Endothelial cell of umbilical vein (primary cell): Measurements from ENCODE around the gene SNX12. TPM values are rescaled to one million over a fixed set of nuclear protein-coding genes. Genes with fewer than 3 reads are reported as not detected.

ENCODE experiments used
- BruUV-seq: library from RNA; stranded (reverse); fragments of 400-500 nt; replicated peaks from 2 replicates; lab custom pipeline; 2021; lab: Mats Ljungman, UMichigan
- CTCF ChIA-PET: fragments of 300-600, 350-600 bp; sonication (Branson Sonifier 250); formaldehyde crosslinking; loops from one replicate; lab custom pipeline; 2021; ENCODE audit warnings: antibody characterized with exemption, inconsistent platforms; lab: Charles Lee
- POLR2A ChIA-PET: fragments of 300-600, 350-600 bp; sonication (Branson Sonifier 250); formaldehyde crosslinking; loops from one replicate; lab custom pipeline; 2021; ENCODE audit warnings: antibody characterized with exemption, inconsistent platforms; lab: Charles Lee
- DNase-seq: peaks from one replicate; pipeline ENCODE4 v3.0.0-alpha.2; 2011; ENCODE audit warnings: low read depth, low spot score
- FAIRE-seq: peaks from 2 replicates; lab custom pipeline; 2011; peaks lifted over from hg19 to GRCh38; lab: Jason Lieb, UNC
- H2AFZ ChIP-seq: 2 replicates; pipeline ENCODE4 v1.6.0; 2012; ENCODE audit warnings: low read depth, low read length, control low read depth, inconsistent platforms
- H3K27ac ChIP-seq: 2 replicates; pipeline ENCODE4 v1.5.1; 2011; ENCODE audit warnings: low read depth, mild to moderate bottlenecking, control low read depth, low read length, moderate library complexity; ENCODE audit not compliant: insufficient read depth
- H3K27me3 ChIP-seq, 2 experiments: 2 replicates each; pipeline versions ENCODE4 v1.6.0 to v1.6.1; 2011; ENCODE audit warnings: low read length in 2 of 2, mixed read lengths in 1 of 2; ENCODE audit not compliant: control insufficient read depth in 2 of 2, insufficient read depth in 2 of 2
- H3K36me3 ChIP-seq, 2 experiments: 2 replicates in 1 of 2; 3 replicates in 1 of 2; pipeline ENCODE4 v1.5.1; 2011; ENCODE audit warnings: low read length in 2 of 2, mild to moderate bottlenecking in 1 of 2, moderate library complexity in 1 of 2; ENCODE audit not compliant: control insufficient read depth in 2 of 2, insufficient read depth in 2 of 2; ENCODE audit errors: extremely low read depth in 1 of 2
- H3K4me1 ChIP-seq: 3 replicates; pipeline ENCODE4 v1.5.1; 2011; ENCODE audit warnings: mild to moderate bottlenecking, low read length; ENCODE audit not compliant: control insufficient read depth, insufficient read depth; ENCODE audit errors: extremely low read depth
- H3K4me2 ChIP-seq: 2 replicates; pipeline ENCODE4 v1.6.1; 2011; ENCODE audit warnings: low read length, control low read depth, mixed read lengths; ENCODE audit not compliant: insufficient read depth
- H3K4me3 ChIP-seq, 3 experiments: fragments of 200-600 bp in 1 of 3; sonication (generic), shearing (Covaris generic) in 1 of 3; replicated peaks in 1 of 3; 2 replicates each; pipeline ENCODE4 v1.5.1; 2011 to 2016; ENCODE audit warnings: control low read depth in 3 of 3, low read length in 3 of 3, mild to moderate bottlenecking in 2 of 3, inconsistent platforms in 1 of 3, low read depth in 1 of 3, moderate library complexity in 1 of 3; ENCODE audit not compliant: insufficient read depth in 1 of 3
- H3K79me2 ChIP-seq: 2 replicates; pipeline ENCODE4 v1.6.0; 2012; ENCODE audit warnings: low read length, inconsistent platforms; ENCODE audit not compliant: control insufficient read depth, insufficient read depth
- H3K9ac ChIP-seq: replicated peaks from 2 replicates; pipeline ENCODE3; 2011; ENCODE audit warnings: low read length, control low read depth; ENCODE audit not compliant: insufficient read depth; ENCODE audit errors: extremely low read depth
- H3K9me1 ChIP-seq: replicated peaks from 3 replicates; pipeline ENCODE4 v1.6.0; 2011; ENCODE audit warnings: mild to moderate bottlenecking, low read length; ENCODE audit not compliant: control insufficient read depth, insufficient read depth; ENCODE audit errors: extremely low read depth
- H3K9me3 ChIP-seq: replicated peaks from 2 replicates; pipeline ENCODE4 v1.5.1; 2012; ENCODE audit warnings: low read length, inconsistent platforms; ENCODE audit not compliant: control insufficient read depth, insufficient read depth
- H4K20me1 ChIP-seq: replicated peaks from 2 replicates; pipeline ENCODE3; 2011; ENCODE audit warnings: mild to moderate bottlenecking, low read length; ENCODE audit not compliant: control insufficient read depth, insufficient read depth; ENCODE audit errors: extremely low read depth
- CTCF ChIP-seq, 2 donors: IDR thresholded peaks; 1 replicate in 1 of 2; 2 replicates in 1 of 2; pipeline ENCODE4 v1.5.1; 2011; ENCODE audit warnings: low read length in 2 of 2, mild to moderate bottlenecking in 2 of 2, moderate library complexity in 2 of 2, control low read depth in 1 of 2, inconsistent platforms in 1 of 2, low read depth in 1 of 2; ENCODE audit not compliant: insufficient read depth in 1 of 2; ENCODE audit errors: extremely low read depth in 1 of 2
- EZH2 ChIP-seq: IDR thresholded peaks from 2 replicates; pipeline ENCODE4 v1.6.1; 2012; ENCODE audit warnings: borderline replicate concordance, low read depth, mild to moderate bottlenecking, moderate library complexity, low read length, inconsistent platforms; ENCODE audit not compliant: severe bottlenecking
- FOS ChIP-seq: IDR thresholded peaks from 2 replicates; pipeline ENCODE4 v1.6.1; 2011; ENCODE audit warnings: mild to moderate bottlenecking, low read length, moderate library complexity, borderline replicate concordance; ENCODE audit not compliant: insufficient read depth
- GATA2 ChIP-seq: IDR thresholded peaks from 2 replicates; pipeline ENCODE4 v1.7.0; 2011; ENCODE audit warnings: low read depth, mild to moderate bottlenecking, moderate library complexity, mixed read lengths, low read length; ENCODE audit not compliant: insufficient read length, insufficient read depth
- JUN ChIP-seq: IDR thresholded peaks from 2 replicates; pipeline ENCODE4 v1.6.1; 2011; ENCODE audit warnings: borderline replicate concordance, low read depth; ENCODE audit not compliant: insufficient read length, insufficient read depth
- MYC ChIP-seq: IDR thresholded peaks from one replicate; pipeline ENCODE4 v1.6.1; 2011; ENCODE audit warnings: mild to moderate bottlenecking, low read depth, low read length
- POLR2A ChIP-seq: IDR thresholded peaks from 2 replicates; pipeline ENCODE4 v1.6.1; 2012; ENCODE audit warnings: low read depth, mild to moderate bottlenecking, control low read depth, low read length
- POLR2AphosphoS5 ChIP-seq: IDR thresholded peaks from 2 replicates; pipeline ENCODE4 v1.6.1; 2012; ENCODE audit warnings: low read depth, mild to moderate bottlenecking, control low read depth, low read length, moderate library complexity; ENCODE audit not compliant: insufficient read depth
- dilution Hi-C: fragments of 300-500 bp; cut with MboI; formaldehyde crosslinking; loops from one replicate; pipeline ENCODE4 v1.15.0; 2019; ENCODE audit warnings: low sequenced_read_pairs; ENCODE audit not compliant: extremely low pct_ligation_motif_present
- intact Hi-C: fragments of 100-400 bp; cut with micrococcal nuclease; formaldehyde crosslinking; loops from one replicate; pipeline ENCODE4 v1.10.0; 2022
- polyA plus RNA-seq, 4 experiments: library from polyadenylated mRNA; depleted of rRNA in 3 of 4; stranded (reverse) in 3 of 4; unstranded in 1 of 4; fragments of >200 nt; gene quantifications; 2 replicates each; pipeline versions ENCODE4 v1.2.1 to v1.2.3, GENCODE V29; 2011 to 2012; ENCODE audit warnings: missing spikeins in 1 of 4
- total RNA-seq: library from RNA; stranded (reverse); gene quantifications from 2 replicates; pipeline ENCODE4 v1.2.3, GENCODE V29; 2021
- TF ChIP-seq, protein P1 (sequence below): IDR thresholded peaks from 2 replicates; pipeline ENCODE4 v1.6.1; 2011; ENCODE audit not compliant: insufficient read depth, insufficient read length

Gene SNX12
- total and polyA plus RNA-seq, 2 donors (not counting 3 experiments of a cell fraction or from before 2014, with no cell fraction given): 85.4 to 90.6 TPM

GRCh38 chrX:71082822-71083221, 14.7 kb upstream of the SNX12 start:
- H3K4me3 ChIP-seq: no peak overlapping the region
- dilution Hi-C loops: no loop called here
- FAIRE-seq (no peak), DNase-seq (no peak)
- H3K27ac ChIP-seq: no peak overlapping the region
- no peak overlapping the region for H3K4me2 ChIP-seq
- H3K9me3 ChIP-seq: no peaks in the 10 kb centered on the region
- no peak overlapping the region for H3K9ac ChIP-seq
- H3K36me3 ChIP-seq: no peaks in the 10 kb centered on the region
- H3K9me1 ChIP-seq: no peaks in the 10 kb centered on the region
- ChIA-PET POLR2A (no interaction called here), CTCF (no interaction called here)
- no TSS peak for BruUV-seq
- no peak overlapping the region for H2AFZ ChIP-seq
- TF ChIP-seq GATA2 (no peak), CTCF (IDR thresholded peaks at IDR 0.05; ENCODE audit: extremely low read depth in 1 of 2, insufficient read depth in 1 of 2, low read depth in 1 of 2, low read length in 2 of 2) (no peak), POLR2AphosphoS5 (no peak), FOS (no peak), JUN (no peak), POLR2A (no peak), EZH2 (no peak), MYC (no peak)
- TF ChIP-seq, protein P1, sequence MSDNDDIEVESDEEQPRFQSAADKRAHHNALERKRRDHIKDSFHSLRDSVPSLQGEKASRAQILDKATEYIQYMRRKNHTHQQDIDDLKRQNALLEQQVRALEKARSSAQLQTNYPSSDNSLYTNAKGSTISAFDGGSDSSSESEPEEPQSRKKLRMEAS: no peak
- H3K27me3 ChIP-seq: no peaks in the 10 kb centered on the region
- H3K79me2 ChIP-seq: no peaks in the 10 kb centered on the region
- intact Hi-C loops: no loop called here
- H4K20me1 ChIP-seq: no peaks in the 10 kb centered on the region
- no peaks in the 10 kb centered on the region for H3K4me1 ChIP-seq
